Activated naive CD4-positive, alpha-beta T cell treated with anti-CD3 and anti-CD28 coated beads for 36 hours (primary cell): ENCODE data around the gene HMBS. TPM values are rescaled to one million over a fixed set of nuclear protein-coding genes. Genes with fewer than 3 reads are reported as not detected.
A peak's percentile ranks its signal among the peaks of the same experiment; 100 is the strongest.
"Not testable (repeated sequence)": the region's sequence is repeated elsewhere in the genome, so short reads cannot be mapped to it uniquely, and the experiment has no call there.

Experiments
- CTCF ChIA-PET: fragments of 350-600 bp; sonication (Branson Sonifier 250); formaldehyde crosslinking; loops from one replicate; lab custom pipeline; 2021; ENCODE audit warnings: antibody characterized with exemption; lab: Charles Lee
- DNase-seq: peaks from one replicate; pipeline ENCODE4 v3.0.0-alpha.2; 2020
- H3K27ac Mint-ChIP-seq: one replicate; pipeline ENCODE4 v1.8.0; 2021; ENCODE audit warnings: mild to moderate bottlenecking, mixed read lengths
- H3K27me3 Mint-ChIP-seq: one replicate; pipeline ENCODE4 v1.8.0; 2021; ENCODE audit warnings: low read depth, mixed read lengths
- H3K36me3 Mint-ChIP-seq: one replicate; pipeline ENCODE4 v1.8.0; 2021; ENCODE audit warnings: low read depth, mixed read lengths
- H3K4me1 Mint-ChIP-seq: one replicate; pipeline ENCODE4 v1.8.0; 2021; ENCODE audit warnings: low read depth, mixed read lengths
- H3K4me3 Mint-ChIP-seq: one replicate; pipeline ENCODE4 v1.8.0; 2021; ENCODE audit warnings: mild to moderate bottlenecking, moderate library complexity, mixed read lengths
- H3K9me3 Mint-ChIP-seq: one replicate; pipeline ENCODE4 v1.8.0; 2021; ENCODE audit warnings: mixed read lengths
- intact Hi-C: fragments of 100-400 bp; cut with micrococcal nuclease; formaldehyde crosslinking; loops from one replicate; pipeline ENCODE4 v1.15.1; 2023
- total RNA-seq, 2 experiments: library from RNA; stranded (reverse); gene quantifications; one replicate each; pipeline ENCODE4 v1.2.3, GENCODE V29; 2021

Gene HMBS
- total RNA-seq: 10 to 100 TPM; 27.9 to 29.4 TPM

GRCh38 chr11:119084663-119085436 is at the start of gene HMBS:
HMBS (plus strand) TSS chr11:119084881; CDS start chr11:119085034, 153 bp downstream.
- intact Hi-C loops: loop anchor here (1.0 to 2.0 kb wide), 6 partner anchors 10 to 55 kb away; partner anchors contain the start of genes C2CD2L, DPAGT1, HYOU1 and SLC37A4
- DNase-seq: peak; percentile 94
- Mint-ChIP-seq H3K27ac (peak within 1 kb of the TSS; percentile 96), H3K4me1 (peaks cover 21% of the 10 kb centered on the region), H3K9me3 (no peaks in the 10 kb centered on the region), H3K36me3 (peaks cover 6% of the 10 kb centered on the region), H3K4me3 (peak within 1 kb of the TSS; percentile 98), H3K27me3 (no peaks in the 10 kb centered on the region)
- CTCF ChIA-PET: interaction anchor here (0.9 to 2.1 kb wide), 6 partner anchors 10 to 236 kb away, joined by 3 to 8 read pairs (median 4); partner anchors contain the start of gene VPS11

GRCh38 chr11:119038884-119039283 is 45.8 kb upstream of the HMBS start:
- no peaks in the 10 kb centered on the region for H3K9me3 Mint-ChIP-seq
- peaks cover 9% of the 10 kb centered on the region for H3K4me1 Mint-ChIP-seq
- no peak for DNase-seq
- no peak overlapping the region for H3K4me3 Mint-ChIP-seq
- CTCF ChIA-PET: interaction anchor here (0.6 kb wide), 1 partner anchor 12 kb away, joined by 5 read pairs; no protein-coding TSS in a partner anchor
- no peaks in the 10 kb centered on the region for H3K27me3 Mint-ChIP-seq
- H3K27ac Mint-ChIP-seq: no peak overlapping the region
- H3K36me3 Mint-ChIP-seq: no peaks in the 10 kb centered on the region
- intact Hi-C loops: no loop called here

- CTCF ChIA-PET, H3K9me3 Mint-ChIP-seq, H3K4me3 Mint-ChIP-seq, intact Hi-C loops, H3K27me3 Mint-ChIP-seq, H3K4me1 Mint-ChIP-seq, DNase-seq, H3K27ac Mint-ChIP-seq, H3K36me3 Mint-ChIP-seq: not testable (repeated sequence)
Observed at GRCh38 chr11:119039471-119039870, 45.2 kb upstream of the HMBS start.

GRCh38 chr11:119041821-119042514 is 42.7 kb upstream of the HMBS start:
- Mint-ChIP-seq H3K27me3 (no peaks in the 10 kb centered on the region), H3K9me3 (no peaks in the 10 kb centered on the region), H3K36me3 (peaks cover 18% of the 10 kb centered on the region), H3K4me3 (no peak overlapping the region), H3K27ac (peak overlapping the region; percentile 56), H3K4me1 (peaks cover 9% of the 10 kb centered on the region)
- DNase-seq: no peak
- CTCF ChIA-PET: interaction anchor here (0.5 to 1.5 kb wide), 4 partner anchors 15 to 282 kb away, joined by 3 to 5 read pairs (median 4); partner anchors contain the start of gene HYOU1
- intact Hi-C loops: no loop called here

- Mint-ChIP-seq H3K36me3 (peaks cover 23% of the 10 kb centered on the region), H3K27me3 (no peaks in the 10 kb centered on the region), H3K9me3 (no peaks in the 10 kb centered on the region), H3K4me1 (peaks cover 9% of the 10 kb centered on the region), H3K27ac (no peak overlapping the region), H3K4me3 (no peak overlapping the region)
- DNase-seq: no peak
- CTCF ChIA-PET: interaction anchor here (0.7 kb wide), 1 partner anchor 48 kb away, joined by 3 read pairs; no protein-coding TSS in a partner anchor
- intact Hi-C loops: no loop called here
Observed at GRCh38 chr11:119042927-119043326, 41.8 kb upstream of the HMBS start.

- Mint-ChIP-seq H3K9me3 (no peaks in the 10 kb centered on the region), H3K4me3 (no peak overlapping the region), H3K36me3 (peaks cover 36% of the 10 kb centered on the region), H3K4me1 (peaks cover 9% of the 10 kb centered on the region), H3K27me3 (no peaks in the 10 kb centered on the region), H3K27ac (no peak overlapping the region)
- intact Hi-C loops: no loop called here
- no peak for DNase-seq
- CTCF ChIA-PET: interaction anchor here (1.6 kb wide), 1 partner anchor 9 kb away, joined by 6 read pairs; no protein-coding TSS in a partner anchor
Observed at GRCh38 chr11:119044708-119045107, 40.0 kb upstream of the HMBS start.

- Mint-ChIP-seq H3K4me3 (no peak overlapping the region), H3K9me3 (no peaks in the 10 kb centered on the region), H3K36me3 (peaks cover 47% of the 10 kb centered on the region), H3K27me3 (no peaks in the 10 kb centered on the region), H3K27ac (no peak overlapping the region), H3K4me1 (peaks cover 10% of the 10 kb centered on the region)
- intact Hi-C loops: no loop called here
- CTCF ChIA-PET: no interaction called here
- no peak for DNase-seq
Observed at GRCh38 chr11:119046489-119046888, 38.2 kb upstream of the HMBS start.

GRCh38 chr11:119047205-119047604 is 37.5 kb upstream of the HMBS start:
- Mint-ChIP-seq H3K4me1 (peaks cover 12% of the 10 kb centered on the region), H3K36me3 (peaks cover 53% of the 10 kb centered on the region), H3K4me3 (no peak overlapping the region), H3K27ac (no peak overlapping the region), H3K9me3 (no peaks in the 10 kb centered on the region), H3K27me3 (no peaks in the 10 kb centered on the region)
- intact Hi-C loops: no loop called here
- CTCF ChIA-PET: interaction anchor here (1.0 kb wide), 1 partner anchor 8 kb away, joined by 3 read pairs; no protein-coding TSS in a partner anchor
- no peak for DNase-seq

GRCh38 chr11:119048644-119049043 is 36.0 kb upstream of the HMBS start:
- Mint-ChIP-seq H3K27me3 (no peaks in the 10 kb centered on the region), H3K27ac (no peak overlapping the region), H3K4me3 (no peak overlapping the region), H3K36me3 (peaks cover 64% of the 10 kb centered on the region), H3K4me1 (peaks cover 22% of the 10 kb centered on the region), H3K9me3 (no peaks in the 10 kb centered on the region)
- intact Hi-C loops: no loop called here
- CTCF ChIA-PET: no interaction called here
- DNase-seq: no peak

GRCh38 chr11:119049081-119049480 is 35.6 kb upstream of the HMBS start:
- Mint-ChIP-seq H3K27me3 (no peaks in the 10 kb centered on the region), H3K36me3 (peaks cover 68% of the 10 kb centered on the region), H3K9me3 (no peaks in the 10 kb centered on the region), H3K4me1 (peaks cover 25% of the 10 kb centered on the region), H3K27ac (no peak overlapping the region), H3K4me3 (no peak overlapping the region)
- intact Hi-C loops: no loop called here
- no peak for DNase-seq
- CTCF ChIA-PET: no interaction called here

GRCh38 chr11:119051440-119052162 is 33.1 kb upstream of the HMBS start:
- intact Hi-C loops: no loop called here
- peaks cover 45% of the 10 kb centered on the region for H3K4me1 Mint-ChIP-seq
- peak overlapping the region; percentile 54 for H3K27ac Mint-ChIP-seq
- peaks cover 63% of the 10 kb centered on the region for H3K36me3 Mint-ChIP-seq
- no peaks in the 10 kb centered on the region for H3K9me3 Mint-ChIP-seq
- CTCF ChIA-PET: no interaction called here
- DNase-seq: peak; percentile 40
- H3K27me3 Mint-ChIP-seq: no peaks in the 10 kb centered on the region
- no peak overlapping the region for H3K4me3 Mint-ChIP-seq
